ENCODE measurements around the gene IMMP2L. TPM values are rescaled to one million over a fixed set of nuclear protein-coding genes. Genes with fewer than 3 reads are reported as not detected.

IMMP2L gene
- total and polyA plus RNA-seq, 4 donors = 7.3 to 21.1 (median 12.4) TPM

DNA sequence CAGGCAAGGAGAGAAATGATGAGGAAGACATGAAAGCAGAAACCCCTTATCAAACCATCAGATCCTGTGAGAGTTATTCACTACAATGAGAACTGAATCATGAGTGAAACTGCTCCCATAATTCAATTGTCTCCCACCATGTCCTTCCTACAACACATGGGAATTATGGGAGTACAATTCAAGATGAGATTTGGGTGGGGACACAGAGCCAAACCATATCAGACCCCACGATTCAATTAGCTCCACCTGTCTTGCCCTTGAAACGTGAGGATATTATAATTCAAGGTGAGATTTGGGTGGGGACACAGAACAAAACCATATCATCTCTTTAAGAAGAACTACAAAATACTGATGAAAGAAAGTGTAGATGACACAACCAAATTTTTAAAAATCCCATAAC, 128.9 kb downstream of the IMMP2L start:
- Histone ChIP-seq H3K4me3 (ENCODE audit: low read depth in 1 of 3, low read length in 3 of 3) (no peak overlapping the region), H3K9ac (ENCODE audit: low read depth in 1 of 2, low read length in 2 of 2) (no peak overlapping the region), H3K4me1 (ENCODE audit: control insufficient read depth in 4 of 4, insufficient read depth in 4 of 4, low read length in 3 of 4) (no peaks in the 10 kb centered on the region), H3K27ac (ENCODE audit: low read depth in 1 of 2, low read length in 2 of 2) (no peak overlapping the region), H3K27me3 (ENCODE audit: control insufficient read depth in 4 of 4, insufficient read depth in 4 of 4, low read length in 3 of 4) (no peaks in the 10 kb centered on the region), H3K9me3 (ENCODE audit: control insufficient read depth in 4 of 4, low read length in 3 of 4) (peaks cover 0 to 6% (median 1%) of the 10 kb centered on the region in 4 donors), H3K36me3 (ENCODE audit: control insufficient read depth in 4 of 4, insufficient read depth in 3 of 4, low read depth in 1 of 4, low read length in 3 of 4) (no peaks in the 10 kb centered on the region)
- no peak for DNase-seq (ENCODE audit: low spot score)
- TF ChIP-seq HNF4G (IDR thresholded peaks at IDR 0.05) (no peak), SP1 (IDR thresholded peaks at IDR 0.05) (no peak), RXRA (IDR thresholded peaks at IDR 0.05) (no peak), EGR1 (IDR thresholded peaks at IDR 0.05; ENCODE audit: low read depth in 2 of 2) (no peak), RAD21 (IDR thresholded peaks at IDR 0.05) (no peak), HNF4A (conservative IDR thresholded peaks at IDR 0.05) (no peak), JUND (IDR thresholded peaks at IDR 0.05) (no peak), GABPA (IDR thresholded peaks at IDR 0.05 in 1 of 2, conservative IDR thresholded peaks at IDR 0.05 in 1 of 2) (no peak), TAF1 (conservative IDR thresholded peaks at IDR 0.05) (no peak), FOXA1 (IDR thresholded peaks at IDR 0.05) (no peak), FOXA2 (IDR thresholded peaks at IDR 0.05) (no peak)
- TF ChIP-seq, protein P1, sequence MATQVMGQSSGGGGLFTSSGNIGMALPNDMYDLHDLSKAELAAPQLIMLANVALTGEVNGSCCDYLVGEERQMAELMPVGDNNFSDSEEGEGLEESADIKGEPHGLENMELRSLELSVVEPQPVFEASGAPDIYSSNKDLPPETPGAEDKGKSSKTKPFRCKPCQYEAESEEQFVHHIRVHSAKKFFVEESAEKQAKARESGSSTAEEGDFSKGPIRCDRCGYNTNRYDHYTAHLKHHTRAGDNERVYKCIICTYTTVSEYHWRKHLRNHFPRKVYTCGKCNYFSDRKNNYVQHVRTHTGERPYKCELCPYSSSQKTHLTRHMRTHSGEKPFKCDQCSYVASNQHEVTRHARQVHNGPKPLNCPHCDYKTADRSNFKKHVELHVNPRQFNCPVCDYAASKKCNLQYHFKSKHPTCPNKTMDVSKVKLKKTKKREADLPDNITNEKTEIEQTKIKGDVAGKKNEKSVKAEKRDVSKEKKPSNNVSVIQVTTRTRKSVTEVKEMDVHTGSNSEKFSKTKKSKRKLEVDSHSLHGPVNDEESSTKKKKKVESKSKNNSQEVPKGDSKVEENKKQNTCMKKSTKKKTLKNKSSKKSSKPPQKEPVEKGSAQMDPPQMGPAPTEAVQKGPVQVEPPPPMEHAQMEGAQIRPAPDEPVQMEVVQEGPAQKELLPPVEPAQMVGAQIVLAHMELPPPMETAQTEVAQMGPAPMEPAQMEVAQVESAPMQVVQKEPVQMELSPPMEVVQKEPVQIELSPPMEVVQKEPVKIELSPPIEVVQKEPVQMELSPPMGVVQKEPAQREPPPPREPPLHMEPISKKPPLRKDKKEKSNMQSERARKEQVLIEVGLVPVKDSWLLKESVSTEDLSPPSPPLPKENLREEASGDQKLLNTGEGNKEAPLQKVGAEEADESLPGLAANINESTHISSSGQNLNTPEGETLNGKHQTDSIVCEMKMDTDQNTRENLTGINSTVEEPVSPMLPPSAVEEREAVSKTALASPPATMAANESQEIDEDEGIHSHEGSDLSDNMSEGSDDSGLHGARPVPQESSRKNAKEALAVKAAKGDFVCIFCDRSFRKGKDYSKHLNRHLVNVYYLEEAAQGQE (IDR thresholded peaks at IDR 0.05) = no peak
- TF ChIP-seq, protein P2, sequence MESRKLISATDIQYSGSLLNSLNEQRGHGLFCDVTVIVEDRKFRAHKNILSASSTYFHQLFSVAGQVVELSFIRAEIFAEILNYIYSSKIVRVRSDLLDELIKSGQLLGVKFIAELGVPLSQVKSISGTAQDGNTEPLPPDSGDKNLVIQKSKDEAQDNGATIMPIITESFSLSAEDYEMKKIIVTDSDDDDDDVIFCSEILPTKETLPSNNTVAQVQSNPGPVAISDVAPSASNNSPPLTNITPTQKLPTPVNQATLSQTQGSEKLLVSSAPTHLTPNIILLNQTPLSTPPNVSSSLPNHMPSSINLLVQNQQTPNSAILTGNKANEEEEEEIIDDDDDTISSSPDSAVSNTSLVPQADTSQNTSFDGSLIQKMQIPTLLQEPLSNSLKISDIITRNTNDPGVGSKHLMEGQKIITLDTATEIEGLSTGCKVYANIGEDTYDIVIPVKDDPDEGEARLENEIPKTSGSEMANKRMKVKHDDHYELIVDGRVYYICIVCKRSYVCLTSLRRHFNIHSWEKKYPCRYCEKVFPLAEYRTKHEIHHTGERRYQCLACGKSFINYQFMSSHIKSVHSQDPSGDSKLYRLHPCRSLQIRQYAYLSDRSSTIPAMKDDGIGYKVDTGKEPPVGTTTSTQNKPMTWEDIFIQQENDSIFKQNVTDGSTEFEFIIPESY (IDR thresholded peaks at IDR 0.05) = no peak
- TF ChIP-seq, protein P3, sequence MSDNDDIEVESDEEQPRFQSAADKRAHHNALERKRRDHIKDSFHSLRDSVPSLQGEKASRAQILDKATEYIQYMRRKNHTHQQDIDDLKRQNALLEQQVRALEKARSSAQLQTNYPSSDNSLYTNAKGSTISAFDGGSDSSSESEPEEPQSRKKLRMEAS (IDR thresholded peaks at IDR 0.05) = no peak
- TF ChIP-seq, protein P4, sequence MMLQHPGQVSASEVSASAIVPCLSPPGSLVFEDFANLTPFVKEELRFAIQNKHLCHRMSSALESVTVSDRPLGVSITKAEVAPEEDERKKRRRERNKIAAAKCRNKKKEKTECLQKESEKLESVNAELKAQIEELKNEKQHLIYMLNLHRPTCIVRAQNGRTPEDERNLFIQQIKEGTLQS (IDR thresholded peaks at IDR 0.05) = no peak
- TF ChIP-seq, protein P5, sequence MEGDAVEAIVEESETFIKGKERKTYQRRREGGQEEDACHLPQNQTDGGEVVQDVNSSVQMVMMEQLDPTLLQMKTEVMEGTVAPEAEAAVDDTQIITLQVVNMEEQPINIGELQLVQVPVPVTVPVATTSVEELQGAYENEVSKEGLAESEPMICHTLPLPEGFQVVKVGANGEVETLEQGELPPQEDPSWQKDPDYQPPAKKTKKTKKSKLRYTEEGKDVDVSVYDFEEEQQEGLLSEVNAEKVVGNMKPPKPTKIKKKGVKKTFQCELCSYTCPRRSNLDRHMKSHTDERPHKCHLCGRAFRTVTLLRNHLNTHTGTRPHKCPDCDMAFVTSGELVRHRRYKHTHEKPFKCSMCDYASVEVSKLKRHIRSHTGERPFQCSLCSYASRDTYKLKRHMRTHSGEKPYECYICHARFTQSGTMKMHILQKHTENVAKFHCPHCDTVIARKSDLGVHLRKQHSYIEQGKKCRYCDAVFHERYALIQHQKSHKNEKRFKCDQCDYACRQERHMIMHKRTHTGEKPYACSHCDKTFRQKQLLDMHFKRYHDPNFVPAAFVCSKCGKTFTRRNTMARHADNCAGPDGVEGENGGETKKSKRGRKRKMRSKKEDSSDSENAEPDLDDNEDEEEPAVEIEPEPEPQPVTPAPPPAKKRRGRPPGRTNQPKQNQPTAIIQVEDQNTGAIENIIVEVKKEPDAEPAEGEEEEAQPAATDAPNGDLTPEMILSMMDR (IDR thresholded peaks at IDR 0.05; ENCODE audit: low read depth, low read length, missing input control) = no peak
- 93% methylated on average over 2 of the region's 2 CpGs for WGBS

DNA sequence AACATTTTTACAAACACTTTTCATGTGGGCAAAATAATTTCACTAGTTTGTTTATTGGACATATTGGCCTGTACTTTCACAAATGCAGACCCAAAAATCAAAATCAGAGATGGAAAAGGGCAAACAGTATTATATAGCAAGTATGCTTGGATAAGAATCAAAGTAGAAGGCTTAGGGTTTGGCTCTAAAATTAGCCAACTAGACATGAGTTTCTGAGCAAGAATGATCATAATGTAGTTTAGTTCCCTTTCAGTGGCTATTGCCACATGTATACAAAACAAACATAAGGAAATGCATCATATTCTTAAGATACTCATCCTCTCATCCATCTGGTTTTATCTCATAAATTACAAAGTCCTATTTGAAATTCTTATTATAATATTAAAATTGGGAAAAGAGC, 132.5 kb downstream of the IMMP2L start:
- no peaks in the 10 kb centered on the region for H3K36me3 ChIP-seq (ENCODE audit: control insufficient read depth in 4 of 4, insufficient read depth in 3 of 4, low read depth in 1 of 4, low read length in 3 of 4)
- no peak overlapping the region for H3K4me3 ChIP-seq (ENCODE audit: low read depth in 1 of 3, low read length in 3 of 3)
- H3K4me1 ChIP-seq (ENCODE audit: control insufficient read depth in 4 of 4, insufficient read depth in 4 of 4, low read length in 3 of 4) = no peaks in the 10 kb centered on the region
- no peak for DNase-seq (ENCODE audit: low spot score)
- H3K9me3 ChIP-seq (ENCODE audit: control insufficient read depth in 4 of 4, low read length in 3 of 4) = peaks cover 0 to 5% (median under 1%) of the 10 kb centered on the region in 4 donors
- H3K27me3 ChIP-seq (ENCODE audit: control insufficient read depth in 4 of 4, insufficient read depth in 4 of 4, low read length in 3 of 4) = no peaks in the 10 kb centered on the region
- no peak overlapping the region for H3K27ac ChIP-seq (ENCODE audit: low read depth in 1 of 2, low read length in 2 of 2)
- no peak overlapping the region for H3K9ac ChIP-seq (ENCODE audit: low read depth in 1 of 2, low read length in 2 of 2)
- TF ChIP-seq JUND (IDR thresholded peaks at IDR 0.05) (no peak), HNF4A (conservative IDR thresholded peaks at IDR 0.05) (no peak), SP1 (IDR thresholded peaks at IDR 0.05) (no peak), YY1 (IDR thresholded peaks at IDR 0.05) (no peak), GABPA (IDR thresholded peaks at IDR 0.05 in 1 of 2, conservative IDR thresholded peaks at IDR 0.05 in 1 of 2) (no peak), FOXA2 (IDR thresholded peaks at IDR 0.05) (no peak), NR2F2 (IDR thresholded peaks at IDR 0.05) (no peak), HNF4G (IDR thresholded peaks at IDR 0.05) (no peak)
- TF ChIP-seq, protein P1 (IDR thresholded peaks at IDR 0.05) = no peak
- TF ChIP-seq, protein P5 (IDR thresholded peaks at IDR 0.05; ENCODE audit: low read depth, low read length, missing input control) = no peak
- TF ChIP-seq, protein P3 (IDR thresholded peaks at IDR 0.05) = no peak

All from liver (tissue), 9 donors.